Hepatic stellate cell (primary cell): ENCODE results near the gene CDHR2.
"Not testable (repeated sequence)": the region's sequence is repeated elsewhere in the genome, so short reads cannot be mapped to it uniquely, and the experiment has no call there.

ENCODE experiments used
- DNase-seq: peaks from one replicate; pipeline ENCODE4 v3.0.0; 2011; ENCODE audit warnings: low spot score

The CDHR2 gene

GRCh38 chr5:176596689-176597416 lies 47.7 kb downstream of the CDHR2 start:
- peak; percentile 53 for DNase-seq

DNA sequence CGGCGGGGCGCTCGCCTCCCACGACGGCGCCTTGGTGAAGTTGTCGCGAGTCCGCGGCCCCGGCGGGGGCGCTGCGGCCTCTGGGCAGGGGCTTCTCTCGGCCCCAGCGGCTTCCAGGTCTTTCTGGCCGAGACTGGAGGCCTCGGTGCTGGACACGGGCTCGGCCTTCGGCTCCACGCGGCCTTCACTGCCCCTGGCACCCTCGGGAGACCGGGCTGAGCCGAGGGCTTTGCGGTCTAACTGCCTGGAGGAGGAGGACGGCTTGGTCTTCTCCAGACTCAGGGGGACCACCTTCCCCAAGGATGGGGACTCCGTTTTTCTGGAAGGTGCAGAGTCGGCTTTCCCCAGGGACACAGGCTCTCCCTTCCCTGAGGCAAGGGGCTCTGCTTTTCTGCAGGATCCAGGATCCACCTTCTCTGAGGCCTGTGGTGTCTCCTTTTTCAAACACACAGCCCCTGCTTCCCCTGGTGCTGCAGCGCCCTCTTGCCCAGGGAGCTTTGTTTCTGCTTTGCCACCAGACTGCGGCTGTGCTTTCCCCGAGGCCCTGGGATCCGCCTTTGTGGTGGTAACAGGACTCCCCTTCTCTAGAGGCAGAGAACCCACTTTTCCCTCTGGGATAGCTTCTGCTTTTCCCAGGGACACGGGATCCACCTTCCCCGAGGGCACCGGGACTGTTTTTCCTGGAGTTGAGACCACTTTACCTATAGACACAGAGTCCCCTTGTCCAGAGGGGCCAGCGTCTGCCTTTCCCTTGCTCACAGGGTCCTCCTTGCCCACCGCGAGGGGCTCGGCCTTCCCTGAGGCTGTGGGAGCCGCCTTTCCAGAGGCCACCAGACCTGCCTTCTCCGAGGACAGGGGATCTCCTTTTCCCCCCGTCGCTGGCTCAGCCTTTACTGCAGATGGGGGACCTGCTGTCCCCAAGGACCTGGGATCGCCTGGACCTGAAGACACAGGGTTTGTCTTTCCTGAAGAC lies 48.6 kb downstream of the CDHR2 start:
- no peak for DNase-seq

DNA sequence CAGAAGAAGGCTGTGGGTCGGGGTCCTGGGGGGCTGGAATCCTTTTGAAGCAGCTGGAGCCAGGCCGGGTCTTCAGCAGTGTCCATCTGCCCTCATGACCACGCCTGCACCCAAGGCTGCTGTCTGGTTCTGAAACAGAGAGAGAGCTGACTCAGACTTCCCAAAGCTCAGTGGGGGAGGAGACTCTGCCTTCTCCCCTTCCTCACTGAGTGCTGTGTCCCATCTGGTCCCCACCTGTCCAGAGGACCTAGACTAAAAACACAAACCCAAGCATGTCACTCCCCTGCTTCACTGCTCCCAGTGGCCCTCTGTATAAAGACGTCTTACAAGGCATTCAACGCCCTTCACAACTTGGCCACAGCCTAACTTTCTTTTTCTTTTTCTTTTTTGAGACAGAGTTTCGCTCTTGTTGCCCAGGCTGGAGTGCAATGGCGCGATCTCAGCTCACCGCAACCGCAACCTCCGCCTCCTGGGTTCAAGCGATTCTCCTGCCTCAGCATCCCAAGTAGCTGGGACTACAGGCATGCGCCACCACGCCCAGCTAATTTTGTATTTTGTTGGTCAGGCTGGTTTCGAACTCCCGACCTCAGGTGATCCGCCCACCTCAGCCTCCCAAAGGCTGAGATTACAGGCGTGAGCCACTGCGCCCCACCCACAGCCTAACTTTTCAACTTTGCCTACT lies 50.7 kb downstream of the CDHR2 start:
- not testable (repeated sequence) for DNase-seq

DNA sequence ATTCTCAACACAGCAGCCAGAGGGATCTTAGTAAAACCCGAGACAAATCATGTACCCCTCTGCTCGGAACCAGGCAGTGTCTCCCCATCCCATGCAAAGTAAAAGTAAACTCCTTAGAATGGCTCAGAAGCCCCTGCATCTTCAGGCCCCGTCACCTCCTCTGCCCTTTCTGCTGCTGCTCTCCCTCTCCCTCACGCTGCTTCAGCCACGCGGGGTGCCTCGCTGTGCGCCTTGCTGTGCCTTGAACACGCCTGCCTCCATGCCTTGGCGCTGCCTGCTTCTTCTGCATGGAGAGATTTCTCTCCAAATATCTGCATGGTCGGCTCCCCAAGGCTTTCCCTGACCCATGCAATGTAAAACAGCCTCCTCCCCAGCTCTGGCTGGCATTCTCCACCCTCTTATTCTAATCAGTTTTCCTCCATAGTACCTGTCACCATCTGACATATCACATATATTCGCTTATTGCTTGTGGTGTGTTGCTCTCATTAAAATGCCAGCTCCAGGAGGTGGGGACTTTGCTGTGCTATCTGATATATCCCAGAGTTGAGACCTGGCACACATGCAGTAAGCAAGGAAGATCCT lies 52.9 kb downstream of the CDHR2 start:
- no peak for DNase-seq

GRCh38 chr5:176603091-176603490 lies 53.9 kb downstream of the CDHR2 start:
- DNase-seq = no peak

DNA sequence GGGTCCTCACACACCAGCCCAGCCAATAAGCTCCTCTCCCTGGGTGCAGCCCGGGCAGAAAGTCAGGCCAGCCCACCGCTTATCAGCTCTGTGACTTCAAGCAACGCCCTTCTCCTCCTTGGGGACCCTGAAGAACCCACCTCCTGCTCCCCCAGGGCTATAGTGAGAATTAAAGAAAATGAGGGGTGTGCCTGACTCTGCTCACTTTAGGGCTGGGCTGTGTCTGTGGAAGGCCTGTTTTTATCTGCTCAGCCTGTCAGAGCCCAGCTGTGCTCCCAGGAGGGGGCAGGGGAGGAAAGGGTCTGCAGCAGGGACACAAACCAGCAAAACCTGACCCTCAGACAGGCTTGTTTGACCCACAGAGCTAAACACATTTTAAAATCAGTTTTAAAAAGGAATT lies 56.9 kb downstream of the CDHR2 start:
- no peak for DNase-seq

DNA sequence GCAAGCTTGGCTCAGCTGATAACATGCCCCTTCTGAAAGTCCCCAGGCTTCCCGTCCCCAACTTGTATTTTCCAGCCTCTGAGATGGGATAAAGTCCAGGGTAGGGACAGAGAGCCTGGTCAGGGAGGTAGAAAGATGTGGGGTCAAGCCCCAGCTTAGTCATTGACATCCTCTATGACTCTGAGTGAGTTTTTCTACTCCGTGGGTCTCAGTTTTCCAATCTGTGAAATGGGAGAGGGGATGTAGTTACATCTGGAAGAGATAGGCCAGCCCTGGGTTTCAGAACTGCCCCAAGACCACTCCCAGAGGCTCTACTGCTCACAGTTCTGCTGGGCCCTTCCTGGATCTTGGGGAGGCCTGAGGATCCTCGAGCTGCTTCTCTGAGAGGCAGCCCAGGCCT lies 57.7 kb downstream of the CDHR2 start:
- no peak for DNase-seq

DNA sequence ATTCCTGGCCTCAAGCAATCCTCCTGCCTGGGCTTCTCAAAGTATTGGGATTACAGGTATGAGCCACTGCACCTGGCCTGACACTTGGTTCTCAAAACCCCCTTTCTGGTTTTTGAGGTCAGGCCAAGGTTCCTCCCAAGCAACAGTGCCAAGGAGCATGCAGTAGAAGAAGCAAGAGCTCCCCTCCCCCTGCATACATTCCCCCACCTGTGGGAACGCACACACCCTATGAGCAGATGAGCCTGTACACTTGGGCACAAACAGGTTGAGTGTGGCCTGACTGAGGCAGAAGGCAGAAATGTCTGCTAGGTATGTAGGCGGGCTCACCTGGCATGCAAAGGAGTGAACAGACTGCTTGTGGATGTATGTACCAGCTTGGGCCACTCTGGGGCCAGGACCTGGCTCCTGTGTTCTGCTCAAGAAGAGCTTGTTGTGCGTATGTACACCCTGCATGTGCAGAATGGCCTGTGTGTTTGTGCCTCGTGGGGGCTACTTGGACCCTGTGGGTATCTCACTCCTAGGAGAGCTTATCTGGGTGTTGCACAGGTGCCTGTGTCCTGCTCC lies 59.1 kb downstream of the CDHR2 start:
- no peak for DNase-seq

- no peak for DNase-seq
Observed at GRCh38 chr5:176608937-176609723, 60.0 kb downstream of the CDHR2 start.

- DNase-seq = peak; percentile 91
Observed at GRCh38 chr5:176609724-176610434, 60.7 kb downstream of the CDHR2 start, which contains the start of gene GPRIN1. GPRIN1 (minus strand) TSS chr5:176610156; CDS start chr5:176599834, 10,322 bp downstream.

GRCh38 chr5:176610435-176610773 lies 61.3 kb downstream of the CDHR2 start:
- DNase-seq = no peak

- peak; percentile 78 for DNase-seq
Observed at GRCh38 chr5:176611435-176611834, 62.3 kb downstream of the CDHR2 start.

DNA sequence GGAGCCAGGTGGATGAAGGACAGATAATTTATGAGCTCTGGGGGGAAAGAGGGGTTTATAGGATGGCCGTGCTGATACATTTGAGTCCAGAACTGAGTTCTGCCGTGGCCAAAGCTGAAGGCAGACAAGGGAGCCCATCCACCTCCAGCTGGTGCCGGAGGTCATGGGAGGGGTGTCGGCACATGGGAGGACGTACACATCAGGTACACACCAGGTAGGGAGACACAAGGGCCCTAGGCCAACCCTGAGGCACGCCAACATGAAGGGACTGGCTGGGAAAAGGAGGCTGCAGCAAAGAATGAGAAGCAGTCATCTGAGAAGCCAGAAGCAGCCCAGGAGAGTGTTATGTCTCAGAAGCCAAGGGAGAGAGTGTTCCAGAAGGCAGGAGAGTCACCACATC lies 62.9 kb downstream of the CDHR2 start:
- no peak for DNase-seq

DNA sequence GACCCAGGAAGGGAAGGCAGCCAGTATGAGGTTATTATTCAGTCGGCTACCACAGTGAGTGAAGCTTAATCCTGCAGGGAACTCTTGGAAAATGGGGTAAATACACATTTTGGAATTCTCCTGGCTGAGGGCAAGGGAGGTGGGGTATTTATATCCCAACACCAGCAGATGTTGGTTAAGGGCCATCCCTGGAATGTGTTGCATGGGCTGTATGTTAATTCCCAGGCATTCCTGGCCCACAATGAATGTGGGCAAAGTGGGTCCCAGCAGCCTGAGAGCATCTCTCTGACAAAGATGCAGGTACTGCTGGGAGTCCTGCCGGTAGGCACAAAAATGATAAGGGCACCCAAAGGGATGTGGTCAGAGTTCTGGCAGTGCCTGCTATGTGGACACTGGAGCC lies 63.7 kb downstream of the CDHR2 start:
- DNase-seq = no peak

GRCh38 chr5:176614805-176615478 lies 65.8 kb downstream of the CDHR2 start:
- peak; percentile 89 for DNase-seq

GRCh38 chr5:176616511-176616910 lies 67.4 kb downstream of the CDHR2 start:
- DNase-seq = no peak

DNA sequence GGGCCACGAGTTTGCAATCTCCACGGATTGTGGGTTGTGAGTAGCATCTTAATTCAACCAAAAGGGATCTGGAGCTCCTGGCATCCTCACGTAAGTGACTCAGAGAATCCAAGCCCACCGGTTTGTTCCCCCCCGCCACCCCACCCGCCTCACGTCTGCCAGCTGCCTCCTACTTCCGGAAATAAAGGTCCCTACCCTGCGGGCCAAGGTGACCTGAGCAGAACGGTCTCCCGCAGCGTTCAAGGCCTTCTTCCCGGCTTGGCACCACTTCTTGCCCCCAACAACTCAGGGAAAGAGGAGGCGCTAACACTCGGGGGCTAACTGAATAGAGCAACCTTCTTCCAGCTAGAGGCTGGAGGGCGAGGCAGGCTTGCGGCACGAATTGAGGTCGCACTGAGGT lies 69.6 kb downstream of the CDHR2 start:
- DNase-seq = no peak

DNA sequence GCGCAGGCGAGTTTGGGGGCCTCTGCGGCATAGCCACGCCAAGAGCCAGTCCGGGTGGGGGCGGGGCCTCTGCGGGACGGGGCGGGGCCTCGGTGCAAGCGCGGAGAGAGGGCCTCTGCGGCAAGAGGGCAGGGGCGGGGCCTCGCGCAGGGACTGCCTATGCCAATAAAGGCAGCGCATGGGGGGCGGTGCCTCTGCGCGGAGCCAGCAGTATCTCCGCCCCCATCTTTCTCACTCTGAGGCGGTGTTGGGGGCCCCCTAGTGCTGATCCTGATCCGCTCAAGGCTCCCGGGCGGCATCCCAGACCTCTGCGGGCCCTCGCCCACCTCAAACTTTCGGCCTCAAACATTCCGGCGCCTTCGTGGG lies 70.0 kb downstream of the CDHR2 start:
- DNase-seq = peak; percentile 80

DNA sequence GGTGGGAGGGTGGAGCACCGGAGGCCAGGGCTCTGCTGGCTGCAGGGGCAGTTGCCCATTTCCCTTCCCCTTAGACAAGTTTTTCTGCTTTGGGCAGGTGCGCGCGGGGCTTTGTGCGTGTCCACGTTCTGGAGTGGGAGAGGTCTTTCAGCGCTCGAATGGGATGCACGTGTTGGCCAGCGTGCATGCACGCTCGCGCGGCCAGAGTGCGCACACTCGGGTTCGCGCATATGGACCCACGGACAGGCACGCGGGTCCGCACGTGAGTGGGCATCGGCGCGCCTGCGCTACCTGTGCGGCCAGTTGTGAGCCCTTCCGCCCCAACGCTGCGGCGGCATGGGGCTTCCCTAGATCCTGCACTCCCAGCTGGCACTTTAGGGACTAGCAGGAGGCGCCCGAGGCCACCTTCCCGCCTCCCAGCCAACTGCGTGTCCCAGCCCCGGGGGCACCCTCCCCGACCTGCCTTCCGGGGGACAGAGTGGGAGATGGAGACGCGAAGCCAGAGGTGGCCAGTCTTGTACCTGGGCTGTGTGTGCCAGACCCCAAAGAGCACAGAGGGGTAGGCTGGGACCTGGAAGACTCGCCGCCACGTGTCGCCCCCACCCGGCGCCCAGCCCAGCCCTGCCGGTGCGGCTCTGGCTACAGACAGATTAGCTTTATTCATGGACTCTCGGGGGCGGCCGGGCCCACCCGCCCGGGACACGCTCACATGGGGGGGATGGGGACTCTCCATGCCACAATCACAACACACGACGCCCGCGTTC lies 70.6 kb downstream of the CDHR2 start:
- DNase-seq = no peak
